Epithelial cell of proximal tubule (primary cell): ENCODE results near the gene PRRX1. TPM values are rescaled to one million over a fixed set of nuclear protein-coding genes. Genes with fewer than 3 reads are reported as not detected.

Experiments
- DNase-seq: peaks from one replicate; pipeline ENCODE4 v3.0.0-alpha.2; 2011; ENCODE audit warnings: low read depth
- H3K4me3 ChIP-seq: 2 replicates; pipeline ENCODE4 v1.5.1; 2011; ENCODE audit warnings: low read depth, mild to moderate bottlenecking, low read length
- CTCF ChIP-seq: conservative IDR thresholded peaks from 2 replicates; pipeline ENCODE4 v1.5.1; 2012; ENCODE audit warnings: low read depth, mild to moderate bottlenecking, low read length
- total RNA-seq: library from RNA; depleted of rRNA; stranded (reverse); fragments of >200 nt; gene quantifications from 2 replicates; pipeline ENCODE4 v1.2.3, GENCODE V29; 2015

Gene PRRX1
- total RNA-seq, 1 donor from 2014 or later, result under 0.01 TPM

- DNase-seq, result no peak
- no peak for TF ChIP-seq CTCF
- no peak overlapping the region for H3K4me3 ChIP-seq
Observed at GRCh38 chr1:170696591-170697290, 32.8 kb downstream of the PRRX1 start.

GRCh38 chr1:170697316-170697715 lies 33.4 kb downstream of the PRRX1 start:
- H3K4me3 ChIP-seq, result no peak overlapping the region
- TF ChIP-seq CTCF, result no peak
- no peak for DNase-seq

DNA sequence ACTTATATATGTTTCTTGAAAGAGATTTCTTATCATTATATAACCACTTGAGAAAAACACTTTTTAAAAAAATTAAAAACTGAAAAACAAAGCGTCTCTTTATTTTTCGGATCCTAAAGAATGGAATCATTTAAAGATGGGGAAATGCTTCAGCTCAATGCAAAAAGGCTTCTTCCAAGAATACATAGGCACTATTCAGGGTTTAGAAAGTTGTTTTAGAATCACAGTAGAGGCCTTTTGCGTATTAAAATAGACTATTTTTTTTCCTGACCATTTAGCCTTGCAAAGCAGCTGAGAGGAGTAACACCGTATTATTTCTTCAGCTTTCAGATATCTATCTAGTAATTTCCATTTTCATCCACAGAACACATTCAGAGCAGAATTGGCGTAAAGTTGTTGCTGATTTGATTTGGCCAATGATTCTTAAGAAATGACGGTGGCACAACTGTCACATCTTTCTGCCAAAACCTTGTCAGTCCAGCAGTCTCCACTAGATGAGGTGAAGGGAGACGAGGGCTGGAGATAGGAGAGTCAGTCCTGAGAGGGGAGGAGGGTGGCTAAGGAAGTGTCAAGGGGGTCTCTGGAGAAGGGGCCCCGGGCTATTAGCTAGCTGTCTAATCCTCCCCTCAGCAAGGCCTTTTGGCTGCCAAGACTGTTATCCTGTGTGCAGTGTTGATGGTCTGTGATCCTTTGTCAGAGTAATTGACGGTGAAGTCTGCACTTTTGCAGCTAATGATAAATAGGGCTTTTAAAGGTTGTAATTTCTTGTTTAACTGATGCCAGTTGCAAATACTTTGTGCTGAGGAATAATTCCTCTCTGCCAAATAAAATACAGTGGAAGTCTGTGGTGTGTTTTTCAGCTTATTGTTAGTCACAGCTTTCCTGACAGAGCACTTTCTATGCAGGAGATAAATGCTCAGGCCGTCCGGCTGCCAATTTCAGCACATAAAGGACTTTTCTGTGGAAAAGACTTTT lies 34.7 kb downstream of the PRRX1 start:
- TF ChIP-seq CTCF, result no peak
- DNase-seq, result no peak
- no peak overlapping the region for H3K4me3 ChIP-seq

- DNase-seq, result no peak
- H3K4me3 ChIP-seq, result no peak overlapping the region
- TF ChIP-seq CTCF, result no peak
Observed at GRCh38 chr1:170699696-170700095, 35.8 kb downstream of the PRRX1 start.

GRCh38 chr1:170700842-170701615 lies 37.1 kb downstream of the PRRX1 start:
- DNase-seq, result no peak
- H3K4me3 ChIP-seq, result no peak overlapping the region
- no peak for TF ChIP-seq CTCF

GRCh38 chr1:170701962-170702361 lies 38.0 kb downstream of the PRRX1 start:
- DNase-seq, result no peak
- H3K4me3 ChIP-seq, result no peak overlapping the region
- no peak for TF ChIP-seq CTCF
